NCI-H1436 treated with DMSO at 0.1 percent for 48 hours (cell line): ENCODE results near the gene CERK.

Source experiments
- DNase-seq: peaks from one replicate; lab custom pipeline; 2025; lab: John Stamatoyannopoulos, UW

Gene CERK

DNA sequence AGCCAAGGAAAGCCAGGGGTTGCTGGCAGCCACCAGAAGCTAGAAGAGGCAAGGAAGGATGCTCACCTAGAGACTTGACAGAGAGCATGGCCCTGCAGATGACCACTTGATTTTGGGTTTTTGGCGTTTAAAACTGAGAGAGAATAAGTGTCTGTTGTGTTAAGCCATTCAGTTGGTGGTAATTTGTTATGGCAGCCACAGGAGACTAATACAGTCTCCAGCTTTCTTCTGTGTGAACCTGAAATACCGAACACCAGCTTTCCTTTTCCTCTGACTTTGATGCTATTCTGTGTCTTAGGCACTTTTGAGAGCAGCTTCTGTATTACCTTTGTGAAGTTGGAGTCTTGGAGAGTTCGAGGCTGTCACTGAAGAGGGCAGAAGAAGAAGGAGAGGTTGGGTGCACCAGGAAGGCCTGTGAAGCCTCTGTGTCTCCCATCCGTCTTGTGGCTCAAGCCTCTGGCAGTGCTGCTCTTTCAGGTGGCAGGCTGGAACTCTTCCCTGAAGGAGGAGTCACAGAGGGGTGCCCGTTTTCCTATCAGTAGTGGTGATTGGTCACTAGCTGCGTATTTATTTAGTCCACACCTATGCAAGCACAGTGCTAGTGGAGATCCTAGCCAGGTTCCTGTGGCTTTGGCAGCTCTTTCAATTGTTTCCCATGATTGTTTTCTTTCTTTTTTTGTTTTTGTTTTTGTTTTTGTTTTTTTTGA, 26.9 kb upstream of the CERK start:
- no peak for DNase-seq

- DNase-seq, result no peak
These were observed 26.2 kb upstream of the CERK start for GRCh38 chr22:46764140-46764680.

DNA sequence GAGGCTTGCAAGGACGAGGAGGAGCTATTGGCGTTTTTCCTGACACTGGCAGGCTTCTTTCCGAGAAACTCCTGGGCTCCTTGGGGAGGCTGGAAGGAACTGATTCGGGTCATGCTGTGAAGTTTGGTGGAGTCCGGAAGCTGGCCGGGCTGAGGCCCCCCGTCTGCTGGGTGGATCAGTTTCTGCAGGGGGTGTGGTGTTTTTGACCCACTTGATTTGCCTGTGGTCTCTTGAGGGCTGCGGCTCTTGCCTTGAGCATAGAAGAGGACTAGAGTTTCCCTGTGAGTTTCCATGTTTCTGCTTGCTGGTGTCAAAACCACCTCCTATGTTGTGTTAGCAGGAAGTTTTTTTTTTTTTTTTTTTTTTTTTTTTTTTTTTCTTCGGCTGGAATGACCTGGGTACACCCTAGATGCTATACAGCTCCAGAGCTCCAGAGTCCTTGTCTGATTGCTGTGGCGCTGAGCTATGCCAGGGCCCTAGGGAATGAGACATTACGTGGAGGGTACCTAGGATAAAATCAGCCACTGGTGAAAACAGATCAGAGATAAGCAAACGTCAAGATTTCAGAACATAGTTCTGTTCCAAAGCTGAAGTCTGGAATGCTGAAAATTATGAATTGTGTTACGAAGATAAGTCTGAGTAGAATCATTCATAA, 25.1 kb upstream of the CERK start:
- no peak for DNase-seq

DNA sequence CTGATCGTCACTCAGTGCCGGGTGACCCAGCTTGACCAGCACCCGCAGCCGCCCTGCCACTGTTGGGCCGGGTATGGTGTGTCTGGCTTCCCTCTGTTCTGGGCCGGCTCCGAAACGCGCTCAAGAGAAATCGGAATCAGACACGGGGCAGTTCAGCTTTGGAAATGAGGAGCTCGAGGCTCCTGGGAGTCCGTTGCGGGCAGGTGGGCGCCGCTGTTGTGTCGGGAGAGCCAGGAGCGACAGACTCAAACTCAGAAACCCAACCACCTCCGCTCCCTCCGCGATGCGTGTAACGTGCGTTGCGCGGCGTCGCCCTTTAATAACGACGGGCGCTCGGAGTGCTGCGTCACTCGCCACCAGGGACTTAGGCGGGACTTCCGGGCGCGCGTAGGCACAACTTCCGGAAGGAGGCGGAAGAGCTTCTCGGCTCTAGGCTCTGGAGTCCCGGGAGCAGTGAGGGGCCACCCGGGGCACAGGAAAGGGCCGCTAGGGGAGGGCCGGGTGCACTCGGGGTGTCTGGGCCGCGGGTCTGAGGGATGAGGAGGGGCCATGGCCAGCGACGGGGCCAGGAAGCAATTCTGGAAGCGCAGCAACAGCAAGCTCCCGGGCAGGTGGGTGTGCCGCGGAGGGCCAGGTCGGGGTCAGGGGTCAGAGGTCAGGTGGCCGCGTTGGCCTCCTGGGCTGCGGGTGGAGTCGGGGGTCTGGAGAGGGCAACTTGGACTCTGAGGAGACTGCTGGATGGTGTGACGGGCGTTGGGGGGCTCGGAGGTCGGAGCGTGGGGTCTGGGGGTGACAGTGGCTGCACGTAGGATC, 24.4 kb upstream of the CERK start, which contains the start of gene TBC1D22A:
TBC1D22A (plus strand) TSS at position 413 of the 813 bp plus-strand sequence; CDS start at position 550, 137 bp downstream.
- peak; percentile 37 for DNase-seq

GRCh38 chr22:46761539-46762237, 23.6 kb upstream of the CERK start:
- no peak for DNase-seq

DNA sequence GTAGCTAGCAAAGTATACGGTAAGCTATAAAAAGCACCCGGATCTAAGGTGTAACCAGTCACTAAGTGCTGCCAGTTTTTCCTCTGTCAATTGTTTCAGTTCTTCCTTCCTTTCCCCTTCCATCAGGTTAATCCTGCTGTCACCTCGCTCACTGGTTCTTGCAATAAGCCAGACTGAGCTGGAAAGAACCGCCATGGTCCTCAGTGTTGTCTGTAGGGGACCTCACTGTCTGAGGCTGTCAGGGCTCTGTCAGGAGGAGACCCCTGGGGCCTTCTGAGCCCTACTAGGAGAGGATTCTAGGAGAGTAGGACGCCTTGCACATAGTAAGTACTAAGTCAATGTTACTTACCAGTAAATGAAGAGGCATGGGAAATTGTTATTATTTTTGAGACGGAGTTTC, 23.0 kb upstream of the CERK start:
- no peak for DNase-seq

DNA sequence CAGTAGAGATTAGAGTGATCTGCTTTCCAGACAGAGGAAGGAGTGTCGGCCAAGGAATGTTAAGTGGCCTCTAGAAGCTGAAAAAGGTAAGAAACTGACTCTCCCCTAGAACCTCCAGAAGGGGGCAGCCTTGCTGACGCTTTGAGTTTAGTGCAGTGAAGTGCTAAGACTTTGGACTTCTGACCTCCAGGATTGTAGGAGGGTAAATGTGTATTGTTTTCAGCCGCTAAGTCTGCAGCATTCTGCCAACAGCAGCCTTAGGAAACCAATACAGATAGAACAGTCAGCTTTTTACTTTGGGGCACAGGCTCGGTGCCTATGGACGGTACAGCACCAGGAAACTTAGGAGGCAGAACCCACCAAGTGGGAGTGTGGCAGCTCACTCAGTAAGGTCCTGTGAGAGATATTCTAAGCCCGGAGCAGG, 20.8 kb upstream of the CERK start:
- no peak for DNase-seq

DNA sequence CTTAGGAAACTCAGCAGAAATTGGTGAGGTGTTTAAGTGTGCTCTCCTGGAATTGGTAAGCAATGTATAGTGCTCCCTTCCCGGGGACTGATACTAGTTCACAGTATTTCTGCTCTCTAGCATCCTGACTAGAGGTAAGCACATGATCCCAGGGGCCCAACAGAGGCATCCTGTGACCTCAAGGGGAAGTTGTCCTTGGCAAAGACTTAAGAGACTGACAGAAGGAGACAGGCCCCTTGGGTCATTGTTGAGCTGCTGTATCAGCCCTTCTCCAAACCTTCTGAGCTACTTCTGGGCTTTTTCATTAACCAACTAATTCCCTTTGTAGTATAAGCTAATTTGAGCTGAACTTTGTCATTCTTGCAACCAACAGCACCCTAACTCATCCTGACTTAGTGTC, 20.1 kb upstream of the CERK start:
- no peak for DNase-seq

DNA sequence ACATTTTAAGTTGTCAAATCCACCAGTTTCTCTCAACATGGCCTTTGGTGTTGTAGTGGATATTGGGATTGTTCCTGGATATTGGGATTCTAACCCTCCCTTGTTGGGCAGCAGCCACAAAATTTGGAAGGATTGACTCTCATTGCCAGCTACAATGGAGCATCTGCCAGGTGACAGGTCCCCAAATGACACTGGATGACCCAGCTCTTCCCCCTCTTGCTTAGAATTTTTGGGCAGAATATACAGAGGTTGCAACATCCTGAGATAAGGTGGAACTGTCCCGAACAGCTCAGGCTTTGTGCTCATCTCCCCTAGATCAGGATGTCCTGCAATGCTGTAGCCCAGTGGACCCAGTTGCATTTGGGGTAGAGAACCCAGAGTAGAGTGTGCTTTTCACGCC, 19.1 kb upstream of the CERK start:
- no peak for DNase-seq

DNA sequence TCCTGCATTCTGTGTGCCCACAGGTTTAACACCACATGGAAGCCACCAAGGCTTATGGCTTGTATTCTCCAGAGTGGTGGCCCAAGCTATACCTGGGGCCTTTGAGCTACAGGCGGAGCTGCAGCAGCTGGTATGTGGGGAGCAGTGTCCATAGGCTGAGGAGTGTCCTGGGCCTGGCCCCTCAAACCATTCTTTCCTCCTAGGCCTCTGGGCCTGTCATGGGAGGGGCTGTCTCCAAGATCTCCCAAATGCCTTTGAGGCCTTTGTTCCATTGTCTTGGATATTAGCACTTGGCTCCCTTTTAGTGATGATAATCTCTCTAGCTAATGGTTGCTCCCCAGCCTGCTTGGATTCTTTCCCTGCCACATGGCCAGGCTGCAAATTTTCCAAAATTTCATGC, 18.0 kb upstream of the CERK start:
- no peak for DNase-seq

GRCh38 chr22:46755525-46755924, 17.5 kb upstream of the CERK start:
- no peak for DNase-seq

- no peak for DNase-seq
These were observed 16.8 kb upstream of the CERK start for GRCh38 chr22:46754826-46755225.

GRCh38 chr22:46754110-46754799, 16.2 kb upstream of the CERK start:
- no peak for DNase-seq

- DNase-seq, result no peak
These were observed 15.7 kb upstream of the CERK start for GRCh38 chr22:46753761-46754109.

DNA sequence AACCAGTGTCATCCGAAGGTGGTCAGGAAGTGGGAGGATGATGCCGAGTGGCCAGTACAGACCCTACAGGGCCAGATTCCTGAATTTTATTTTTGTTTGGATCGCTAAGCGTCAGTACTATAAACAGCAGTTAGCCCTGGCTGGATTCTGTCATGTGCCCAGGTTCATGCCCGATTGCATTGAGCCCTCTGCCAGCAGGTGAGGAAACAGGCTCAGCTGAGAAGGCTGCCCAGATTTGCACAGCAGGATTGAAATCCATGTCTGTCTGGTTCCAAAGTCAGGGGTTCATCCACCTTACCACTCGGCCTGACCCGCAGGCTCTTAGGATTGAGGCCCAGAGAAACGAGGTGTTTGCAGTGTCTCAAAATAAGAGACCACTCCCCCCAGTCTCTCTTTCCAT, 15.3 kb upstream of the CERK start:
- DNase-seq, result no peak

- no peak for DNase-seq
These were observed 14.9 kb upstream of the CERK start for GRCh38 chr22:46752988-46753310.

- no peak for DNase-seq
These were observed 14.4 kb upstream of the CERK start for GRCh38 chr22:46752286-46752987.

DNA sequence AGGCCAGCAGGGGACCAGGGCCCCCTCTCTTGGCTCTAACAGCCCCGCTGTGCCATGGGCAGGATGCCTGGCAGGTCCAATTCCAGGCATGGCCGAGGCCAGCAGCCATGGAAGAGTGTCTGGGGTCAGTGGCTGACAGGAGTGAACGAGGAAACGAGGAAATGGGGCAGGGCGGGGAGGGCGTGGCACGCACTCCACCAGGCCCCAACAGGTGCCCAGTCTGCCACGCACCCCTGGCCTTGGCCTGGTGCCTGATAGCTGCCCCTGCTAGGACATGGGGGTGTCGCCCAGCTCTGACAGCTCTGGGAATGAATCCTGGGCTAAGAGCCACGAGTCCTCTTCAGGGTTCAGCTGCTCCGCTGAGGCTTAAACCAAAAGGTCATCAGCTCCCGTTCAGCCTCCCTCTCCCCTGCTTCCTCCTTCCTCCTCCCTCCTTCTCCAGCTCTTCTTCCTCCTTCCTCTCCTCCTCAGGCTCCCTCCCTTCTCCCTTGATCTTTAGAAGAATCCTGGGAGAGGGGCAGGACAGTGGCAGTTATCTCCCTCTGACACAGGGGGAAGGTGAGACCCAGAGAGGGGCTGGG, 12.9 kb upstream of the CERK start:
- no peak for DNase-seq

DNA sequence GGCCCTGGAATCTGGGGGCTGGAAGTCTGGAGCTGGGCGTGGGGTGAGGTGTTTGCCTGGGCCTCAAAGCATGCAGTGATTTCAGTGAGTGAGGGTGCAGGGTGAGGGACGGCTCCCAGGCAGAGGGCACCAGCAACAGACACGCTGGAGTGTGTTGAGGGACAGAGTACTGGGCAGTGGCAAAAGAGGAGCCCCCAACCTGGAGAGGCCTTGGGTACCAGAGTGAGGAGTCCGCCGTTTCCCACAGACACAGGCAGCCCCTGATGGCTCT, 12.4 kb upstream of the CERK start:
- DNase-seq, result no peak

- no peak for DNase-seq
These were observed 11.9 kb upstream of the CERK start for GRCh38 chr22:46749682-46750529.
